ENCODE results near the gene EFEMP2. TPM values are rescaled to one million over a fixed set of nuclear protein-coding genes. Genes with fewer than 3 reads are reported as not detected.
A peak's percentile ranks its signal among the peaks of the same experiment; 100 is the strongest.

The EFEMP2 gene
- total RNA-seq, 1 donor from 2014 or later = 11.2 TPM

DNA sequence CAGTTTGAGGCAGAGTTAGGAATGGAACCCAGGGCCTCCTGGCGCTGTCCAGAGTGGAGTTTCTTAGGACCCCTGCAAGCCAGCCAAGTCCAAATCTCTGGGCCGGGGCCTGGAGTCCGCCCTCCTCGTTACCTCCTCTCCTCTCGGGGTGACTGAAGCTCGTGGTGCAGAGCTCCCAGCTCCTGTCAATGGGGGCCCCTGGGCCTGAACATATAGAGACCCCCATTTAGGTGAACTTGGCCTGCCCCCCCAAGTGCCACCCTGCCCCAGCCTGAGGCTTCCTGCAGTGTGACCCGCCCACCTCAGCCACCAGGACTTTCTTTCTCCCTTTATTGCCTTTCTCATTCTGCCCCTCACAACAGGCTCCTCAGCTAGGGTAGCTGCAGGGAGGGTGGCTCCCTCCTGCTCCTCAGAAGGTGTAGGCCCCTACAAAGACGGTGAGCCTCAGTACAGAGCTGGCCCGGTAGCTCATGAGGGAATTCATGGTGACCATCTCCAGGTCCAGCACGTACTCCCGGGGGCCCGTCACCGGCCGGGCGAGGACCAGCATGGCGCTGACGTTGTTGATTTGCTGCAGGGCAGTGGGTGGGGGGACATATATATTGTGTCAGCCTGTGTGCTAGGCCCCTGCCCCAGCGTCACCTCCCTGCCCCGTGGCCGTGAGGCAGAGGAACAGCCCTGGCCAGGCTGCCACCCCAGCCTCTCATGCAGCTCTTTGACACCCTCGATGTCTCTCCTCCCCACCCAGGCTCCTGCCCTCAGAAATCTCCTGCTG is 5.9 kb downstream of the EFEMP2 start:
- DNase-seq (ENCODE audit: low read depth in 2 of 2) = no peak

DNA sequence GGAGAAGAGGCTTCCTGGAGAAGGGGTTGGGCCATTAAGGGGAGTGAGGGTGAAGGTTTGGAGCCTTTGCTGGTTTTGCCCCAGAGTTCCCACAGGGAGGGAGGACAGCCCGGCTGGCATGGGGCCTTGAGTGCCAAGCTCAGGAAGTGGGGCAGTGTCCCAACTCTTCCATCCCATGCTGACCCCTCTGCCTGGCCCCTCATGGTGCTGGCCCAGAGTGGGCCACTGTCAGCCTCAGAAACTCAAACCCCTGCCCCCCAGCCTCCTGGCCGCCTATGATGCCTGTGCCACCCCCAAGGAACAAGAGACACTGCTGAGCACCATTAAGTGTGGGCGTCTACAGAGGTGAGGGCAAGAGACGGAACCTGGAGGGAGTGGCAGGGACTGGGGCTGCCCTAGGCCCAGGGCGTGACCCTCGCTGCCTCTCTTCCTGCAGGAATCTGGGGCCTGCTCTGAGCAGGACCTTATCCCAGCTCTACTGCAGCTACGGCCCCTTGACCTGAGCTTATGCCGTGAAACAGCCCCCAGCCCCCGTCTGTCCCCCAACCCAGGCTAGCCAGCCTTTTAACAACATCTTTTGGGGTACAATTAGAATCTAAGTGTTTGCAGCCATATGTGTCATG is 6.9 kb downstream of the EFEMP2 start:
- no peak for DNase-seq (ENCODE audit: low read depth in 2 of 2)

DNA sequence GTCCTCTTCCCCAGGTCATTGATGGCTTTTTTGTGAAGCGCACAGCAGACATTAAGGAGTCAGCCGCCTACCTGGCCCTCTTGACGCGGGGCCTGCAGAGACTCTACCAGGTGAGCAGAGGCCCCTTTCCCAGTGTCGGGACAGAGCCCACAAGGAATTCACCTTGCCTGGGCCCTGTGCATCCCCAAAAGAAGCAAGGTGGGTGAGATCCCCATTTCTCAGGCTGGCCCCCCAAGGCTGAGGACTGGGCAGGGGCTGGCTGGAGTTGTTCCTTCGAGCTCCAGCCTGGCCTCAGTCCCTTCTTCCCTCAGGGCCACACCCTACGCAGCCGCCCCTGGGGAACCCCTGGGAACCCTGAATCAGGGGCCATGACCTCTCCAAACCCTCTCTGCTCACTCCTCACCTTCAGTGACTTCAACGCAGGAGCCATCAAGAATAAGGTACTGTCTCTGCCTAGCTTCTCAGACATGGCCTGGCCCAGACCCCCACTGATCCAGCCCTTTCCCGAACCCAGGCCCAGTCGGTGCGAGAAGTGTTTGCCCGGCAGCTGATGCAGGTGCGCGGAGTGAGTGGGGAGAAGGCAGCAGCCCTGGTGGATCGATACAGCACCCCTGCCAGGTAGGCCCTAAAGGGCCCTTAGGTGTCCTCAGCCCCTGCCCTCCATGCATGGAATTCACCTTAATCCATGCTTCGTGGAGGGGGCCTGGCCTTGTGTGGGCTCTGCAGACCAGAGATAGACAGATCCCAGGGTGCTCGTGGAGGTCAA is 7.7 kb downstream of the EFEMP2 start:
- DNase-seq (ENCODE audit: low read depth in 2 of 2) = no peak

DNA sequence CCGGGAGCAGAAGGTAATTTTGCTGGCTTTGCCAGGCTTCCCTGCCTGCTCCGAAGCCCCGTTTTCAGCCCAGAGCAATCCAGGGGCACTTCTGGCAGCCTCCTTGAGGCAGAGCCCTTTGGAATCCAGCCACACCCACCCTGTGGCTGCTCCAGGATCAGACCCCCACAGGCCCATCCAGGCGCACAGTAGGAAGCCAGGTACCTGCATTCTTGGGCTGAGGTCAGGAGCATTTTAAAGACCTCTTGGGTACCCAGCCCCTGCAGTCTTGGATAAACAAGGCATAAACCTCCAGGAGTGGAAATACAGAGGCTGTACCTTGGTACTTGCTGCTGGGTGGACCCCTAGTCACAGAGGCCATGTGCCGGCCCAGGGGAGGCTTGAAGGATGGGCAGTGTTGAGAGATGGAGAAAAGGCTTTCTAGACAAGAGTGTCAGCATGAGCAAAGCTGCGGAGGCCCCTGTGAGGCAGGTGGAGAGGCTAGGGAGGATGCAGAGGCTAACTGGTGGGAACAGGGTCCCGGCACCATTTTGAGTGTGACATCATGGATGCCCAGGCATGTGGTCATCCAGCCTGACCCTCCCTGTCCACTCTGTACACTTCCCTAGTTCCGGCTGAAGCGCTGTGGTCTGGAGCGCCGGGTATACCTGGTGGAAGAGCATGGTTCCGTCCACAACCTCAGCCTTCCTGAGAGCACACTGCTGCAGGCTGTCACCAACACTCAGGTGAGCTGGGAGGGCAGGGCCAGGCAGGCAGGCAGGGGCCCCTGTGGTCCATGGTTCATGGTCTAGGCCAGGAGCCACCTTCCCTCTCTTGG is 8.5 kb downstream of the EFEMP2 start:
- no peak for DNase-seq (ENCODE audit: low read depth in 2 of 2)

DNA sequence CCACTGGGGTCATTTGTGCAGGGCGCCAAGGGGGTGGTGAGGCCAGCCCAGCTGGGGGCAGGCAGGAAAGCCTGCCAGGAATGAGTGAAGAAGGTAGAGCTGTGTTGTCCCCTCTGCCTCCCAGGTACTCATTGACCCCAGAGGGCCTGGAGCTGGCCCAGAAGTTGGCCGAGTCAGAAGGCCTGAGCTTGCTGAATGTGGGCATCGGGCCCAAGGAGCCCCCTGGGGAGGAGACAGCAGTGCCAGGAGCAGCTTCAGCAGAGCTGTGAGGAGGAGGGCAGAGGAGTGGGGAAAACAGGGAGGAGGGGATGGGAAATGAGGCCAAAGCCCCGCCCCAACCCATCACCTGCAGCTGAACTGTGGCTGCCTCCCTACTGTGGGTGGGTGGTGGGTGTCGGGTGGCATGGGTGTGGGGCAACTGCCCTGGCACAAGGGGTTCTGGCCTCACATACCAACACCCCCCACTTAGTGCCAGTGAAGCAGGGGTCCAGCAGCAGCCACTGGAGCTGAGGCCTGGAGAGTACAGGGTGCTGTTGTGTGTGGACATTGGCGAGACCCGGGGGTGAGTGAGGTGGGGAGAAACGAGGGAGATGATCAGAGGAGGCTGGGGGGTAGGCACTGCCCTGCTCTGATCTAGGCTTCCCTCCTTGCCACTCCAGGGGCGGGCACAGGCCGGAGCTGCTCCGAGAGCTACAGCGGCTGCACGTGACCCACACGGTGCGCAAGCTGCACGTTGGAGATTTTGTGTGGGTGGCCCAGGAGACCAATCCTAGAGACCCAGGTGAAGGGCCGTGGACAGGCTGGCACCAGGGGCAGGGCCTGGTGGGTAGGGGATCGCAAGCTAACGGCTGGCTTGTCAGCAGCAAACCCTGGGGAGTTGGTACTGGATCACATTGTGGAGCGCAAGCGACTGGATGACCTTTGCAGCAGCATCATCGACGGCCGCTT is 9.4 kb downstream of the EFEMP2 start:
- DNase-seq (ENCODE audit: low read depth in 2 of 2) = no peak

DNA sequence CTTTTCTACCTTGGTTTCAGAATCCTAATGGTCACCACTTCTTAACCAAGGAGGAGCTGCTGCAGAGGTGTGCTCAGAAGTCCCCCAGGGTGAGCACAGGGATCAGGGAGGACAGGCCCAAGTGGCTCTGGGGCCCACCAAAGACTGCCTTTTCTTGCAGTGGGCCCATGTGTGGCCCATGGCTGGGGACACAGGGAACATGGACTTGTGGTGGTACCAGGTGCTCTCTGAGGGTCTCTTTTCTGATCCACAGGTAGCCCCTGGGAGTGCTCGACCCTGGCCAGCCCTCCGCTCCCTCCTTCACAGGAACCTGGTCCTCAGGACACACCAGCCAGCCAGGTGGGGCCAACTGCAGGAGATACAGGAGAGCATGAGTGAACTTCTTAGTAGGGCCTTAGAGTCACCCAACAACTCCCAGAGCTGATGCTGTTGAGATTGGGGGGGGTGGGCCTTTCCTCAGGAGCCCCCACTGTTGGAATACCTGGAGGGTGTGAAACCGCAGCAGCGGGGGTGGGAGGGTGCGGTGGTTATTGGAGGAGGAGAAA is 10.3 kb downstream of the EFEMP2 start:
- no peak for DNase-seq (ENCODE audit: low read depth in 2 of 2)

DNA sequence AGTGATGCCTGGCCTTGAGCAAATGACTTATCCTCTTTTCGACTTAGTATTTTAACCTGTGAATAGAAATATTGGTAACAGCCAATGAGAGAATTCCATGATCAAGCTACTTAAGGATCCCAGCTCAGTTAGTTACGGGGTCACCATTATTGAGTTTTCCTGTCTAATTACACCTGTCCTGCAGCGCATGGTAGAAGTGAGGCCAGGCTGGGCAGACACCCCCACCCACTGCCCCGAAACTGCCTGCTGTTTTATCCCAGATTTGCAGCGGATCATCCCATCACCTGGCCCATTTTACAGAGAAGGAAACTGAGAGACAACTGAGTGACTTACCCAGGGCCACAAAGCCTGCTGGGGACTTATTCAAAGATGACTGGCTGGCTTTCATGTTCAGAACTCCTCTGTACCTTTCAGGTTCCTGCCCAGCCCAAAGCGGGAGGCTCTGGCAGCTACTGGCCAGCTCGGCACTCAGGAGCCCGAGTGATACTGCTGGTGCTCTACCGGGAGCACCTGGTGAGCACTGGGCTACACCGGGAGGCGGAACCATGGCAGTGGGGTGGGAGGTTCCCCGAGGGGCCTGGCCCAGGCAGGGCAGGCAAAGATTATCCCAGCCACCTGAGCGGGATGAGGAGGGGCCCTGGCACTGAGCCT is 10.9 kb downstream of the EFEMP2 start:
- DNase-seq (ENCODE audit: low read depth in 2 of 2) = no peak

DNA sequence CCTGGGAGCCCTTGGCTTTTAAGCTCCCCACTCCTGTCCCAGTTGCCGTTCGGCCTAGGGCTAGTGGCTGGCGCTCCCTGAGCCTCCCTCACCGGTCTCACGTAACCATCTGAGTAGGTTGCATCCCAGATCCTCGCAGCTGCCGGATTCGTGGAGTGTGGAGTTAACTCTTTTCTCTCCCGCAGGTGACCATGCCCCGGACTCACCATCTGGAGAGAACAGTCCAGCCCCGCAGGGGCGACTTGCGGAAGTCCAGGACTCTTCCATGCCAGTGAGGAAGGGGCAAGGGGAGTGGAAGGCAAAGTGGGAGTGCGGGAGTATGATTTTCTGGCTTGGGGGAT is 11.5 kb downstream of the EFEMP2 start:
- DNase-seq (ENCODE audit: low read depth in 2 of 2) = no peak

DNA sequence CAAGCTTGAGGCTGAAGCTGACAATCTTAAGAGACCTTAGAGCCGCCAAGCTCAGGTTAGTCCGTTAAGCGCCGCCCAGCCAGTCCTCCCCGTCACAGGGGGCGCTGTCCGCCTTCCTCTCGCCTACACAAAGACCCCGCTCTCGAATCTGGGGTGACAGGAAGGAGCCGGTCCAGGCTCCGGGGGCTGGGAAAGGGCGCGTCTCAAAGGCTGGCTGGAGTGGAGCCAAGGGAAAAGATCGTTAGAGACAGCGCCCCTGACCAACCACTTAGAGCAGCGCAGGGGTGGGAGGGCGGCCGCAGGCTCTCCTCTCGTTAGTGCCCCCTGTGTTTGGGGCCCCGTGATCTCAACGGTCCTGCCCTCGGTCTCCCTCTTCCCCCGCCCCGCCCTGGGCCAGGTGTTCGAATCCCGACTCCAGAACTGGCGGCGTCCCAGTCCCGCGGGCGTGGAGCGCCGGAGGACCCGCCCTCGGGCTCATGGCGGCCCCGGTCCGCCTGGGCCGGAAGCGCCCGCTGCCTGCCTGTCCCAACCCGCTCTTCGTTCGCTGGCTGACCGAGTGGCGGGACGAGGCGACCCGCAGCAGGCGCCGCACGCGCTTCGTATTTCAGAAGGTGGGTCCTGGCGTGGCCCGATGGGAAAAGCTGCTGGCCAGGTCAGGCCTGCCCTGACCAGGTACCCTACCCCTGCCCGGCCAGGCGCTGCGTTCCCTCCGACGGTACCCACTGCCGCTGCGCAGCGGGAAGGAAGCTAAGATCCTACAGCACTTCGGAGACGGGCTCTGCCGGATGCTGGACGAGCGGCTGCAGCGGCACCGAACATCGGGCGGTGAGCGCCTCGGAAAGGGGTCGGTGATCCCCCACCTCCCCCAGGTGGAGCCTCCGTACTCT is 12.1 kb downstream of the EFEMP2 start, which contains the start of gene MUS81:
Gene MUS81, plus strand, starts transcription at position 156 of the 887 bp plus-strand sequence. Its CDS starts 321 bp downstream, at position 477.
- DNase-seq (ENCODE audit: low read depth in 2 of 2) = peak; percentile 91 to 98

DNA sequence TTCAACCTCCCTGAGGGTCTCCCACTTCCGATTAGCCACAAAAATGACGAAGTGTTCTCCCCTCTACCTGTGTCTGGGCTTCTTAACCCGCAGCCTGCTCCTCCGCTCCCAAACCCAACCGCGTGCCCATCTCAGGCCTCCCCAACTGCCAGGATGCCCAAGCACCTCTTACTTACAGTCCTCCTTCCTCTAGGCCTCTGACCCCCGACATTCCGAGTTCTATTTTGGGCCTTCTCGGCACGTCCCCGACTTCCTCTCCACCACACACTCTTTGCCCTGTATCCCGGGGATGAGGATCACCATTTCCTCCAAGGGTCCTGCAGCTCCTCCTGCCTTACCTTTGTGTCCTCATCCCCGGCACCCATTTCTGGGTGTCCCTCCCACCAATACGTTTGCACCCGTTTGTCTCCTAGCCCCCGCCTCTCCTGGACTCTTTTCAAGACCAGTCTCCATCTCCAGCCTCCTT is 12.8 kb downstream of the EFEMP2 start:
- no peak for DNase-seq (ENCODE audit: low read depth in 2 of 2)

DNA sequence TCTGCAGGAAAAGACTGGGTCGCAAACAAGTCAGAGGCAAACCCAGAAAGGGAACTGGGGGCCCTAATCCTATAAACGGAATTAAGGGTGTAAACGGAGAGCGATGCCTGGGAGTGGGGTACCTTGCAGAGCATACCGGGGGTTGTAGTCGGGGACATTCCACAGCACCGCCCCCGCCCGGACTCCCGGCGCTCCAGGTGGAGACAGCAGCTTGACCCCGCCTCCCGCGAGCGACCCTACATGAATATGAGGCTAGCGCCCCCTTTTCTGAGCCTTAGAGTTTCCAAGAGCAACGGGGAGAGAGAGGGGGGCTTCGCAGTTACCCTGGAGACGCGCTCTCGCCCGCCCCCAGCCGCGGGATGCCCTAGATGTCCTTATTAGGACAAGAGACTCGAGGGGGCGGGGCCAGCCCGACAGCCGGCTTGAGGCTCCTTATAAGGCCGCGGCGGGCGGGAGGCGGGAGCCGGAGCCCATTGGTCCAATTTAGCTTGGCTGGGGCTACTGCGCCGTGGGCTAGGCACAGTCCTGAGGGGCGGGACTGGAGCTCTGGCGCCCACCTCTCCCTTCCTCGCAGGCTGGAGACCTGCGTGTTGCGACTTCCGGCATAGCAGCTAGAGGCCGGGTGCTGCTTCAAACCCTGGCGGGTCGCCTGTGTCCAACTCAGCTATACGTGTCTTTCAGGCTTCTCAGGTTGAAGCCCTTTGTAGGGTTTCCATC is 13.3 kb downstream of the EFEMP2 start:
- peak; percentile 90 to 99 for DNase-seq (ENCODE audit: low read depth in 2 of 2)

DNA sequence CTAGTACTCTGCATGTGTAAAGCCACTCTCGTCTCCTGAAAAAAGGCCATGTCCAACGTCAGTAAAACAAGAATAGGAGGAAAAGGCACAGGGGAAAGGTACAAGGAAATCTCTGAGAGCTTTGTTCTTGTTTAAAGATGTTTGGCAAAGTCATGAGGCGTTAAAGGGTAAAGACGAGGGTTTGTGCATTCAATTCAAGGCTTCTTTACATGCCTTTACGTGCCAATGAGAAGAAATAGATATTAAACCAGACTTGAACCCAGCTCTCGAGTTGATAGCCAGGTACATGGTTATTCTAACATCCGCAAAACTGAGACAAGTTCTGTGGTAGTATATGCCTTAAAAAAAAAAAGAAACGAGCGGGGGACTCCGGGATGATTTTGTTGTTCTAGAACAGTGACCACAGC is 13.9 kb downstream of the EFEMP2 start:
- DNase-seq (ENCODE audit: low read depth in 2 of 2) = no peak

DNA sequence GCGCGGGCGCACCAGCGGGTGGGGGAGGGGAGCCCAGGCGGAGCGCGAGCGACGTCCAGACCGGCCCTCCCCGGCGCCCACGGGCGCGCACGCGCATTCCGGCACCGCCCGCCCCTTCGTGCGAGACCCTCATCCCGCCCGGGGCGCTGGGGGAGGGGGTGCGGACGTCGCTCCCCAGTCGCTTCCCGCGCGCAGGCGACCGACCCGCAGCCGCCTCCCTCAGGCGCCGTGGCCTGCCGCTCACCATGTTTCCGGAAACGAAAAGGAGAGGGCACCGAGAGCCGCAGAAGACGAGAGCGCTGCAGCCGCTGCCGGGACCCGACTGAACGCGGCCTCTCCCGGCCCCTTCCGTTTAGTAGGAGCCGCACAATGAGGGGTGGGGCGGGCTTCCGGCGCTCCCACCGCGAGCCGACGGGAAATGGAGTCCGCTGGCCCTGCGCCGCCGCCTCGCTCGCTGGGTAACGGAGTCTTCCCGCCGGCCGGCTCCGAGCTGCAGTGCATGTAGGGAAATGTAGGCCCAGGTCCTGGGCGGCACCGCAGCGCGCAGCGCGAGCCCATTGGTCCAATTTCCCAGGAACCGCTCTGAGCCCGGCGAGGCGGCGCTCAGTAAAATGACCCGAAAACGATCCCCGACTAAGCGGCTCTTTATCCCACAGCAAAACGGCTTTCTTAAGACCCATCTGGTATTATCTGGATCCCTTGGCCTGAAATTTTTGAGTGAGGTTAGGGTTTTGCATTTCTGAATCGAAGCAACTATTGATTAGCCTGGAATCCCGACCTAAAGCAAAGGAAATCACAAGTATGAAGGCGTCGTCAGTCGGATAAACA is 14.5 kb downstream of the EFEMP2 start, which contains the start of gene CFL1:
Gene CFL1, minus strand, starts transcription at position 328 of the 828 bp plus-strand sequence. Its CDS starts 81 bp downstream, at position 247.
- DNase-seq (ENCODE audit: low read depth in 2 of 2) = peak; percentile 93 to 99

DNA sequence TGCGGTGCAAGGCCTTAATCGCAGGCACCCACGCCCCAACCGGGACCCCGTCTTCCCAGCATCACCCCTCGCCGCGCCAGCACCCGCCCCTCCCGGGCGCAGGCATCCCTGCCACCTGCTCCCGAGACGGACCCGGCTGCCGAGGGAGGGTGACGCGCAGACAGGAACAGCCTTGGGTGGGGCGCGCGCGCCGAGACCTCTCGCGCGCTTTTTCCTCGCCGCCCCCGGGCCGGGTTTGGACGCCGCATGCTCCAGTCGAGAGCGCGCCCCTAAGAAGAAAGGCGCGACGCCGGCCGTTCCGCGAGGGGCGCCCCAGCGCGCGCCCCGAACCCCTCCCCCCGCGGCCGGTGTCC is 15.1 kb downstream of the EFEMP2 start:
- DNase-seq (ENCODE audit: low read depth in 2 of 2) = peak in 1 of 2 donors; percentile 24

DNA sequence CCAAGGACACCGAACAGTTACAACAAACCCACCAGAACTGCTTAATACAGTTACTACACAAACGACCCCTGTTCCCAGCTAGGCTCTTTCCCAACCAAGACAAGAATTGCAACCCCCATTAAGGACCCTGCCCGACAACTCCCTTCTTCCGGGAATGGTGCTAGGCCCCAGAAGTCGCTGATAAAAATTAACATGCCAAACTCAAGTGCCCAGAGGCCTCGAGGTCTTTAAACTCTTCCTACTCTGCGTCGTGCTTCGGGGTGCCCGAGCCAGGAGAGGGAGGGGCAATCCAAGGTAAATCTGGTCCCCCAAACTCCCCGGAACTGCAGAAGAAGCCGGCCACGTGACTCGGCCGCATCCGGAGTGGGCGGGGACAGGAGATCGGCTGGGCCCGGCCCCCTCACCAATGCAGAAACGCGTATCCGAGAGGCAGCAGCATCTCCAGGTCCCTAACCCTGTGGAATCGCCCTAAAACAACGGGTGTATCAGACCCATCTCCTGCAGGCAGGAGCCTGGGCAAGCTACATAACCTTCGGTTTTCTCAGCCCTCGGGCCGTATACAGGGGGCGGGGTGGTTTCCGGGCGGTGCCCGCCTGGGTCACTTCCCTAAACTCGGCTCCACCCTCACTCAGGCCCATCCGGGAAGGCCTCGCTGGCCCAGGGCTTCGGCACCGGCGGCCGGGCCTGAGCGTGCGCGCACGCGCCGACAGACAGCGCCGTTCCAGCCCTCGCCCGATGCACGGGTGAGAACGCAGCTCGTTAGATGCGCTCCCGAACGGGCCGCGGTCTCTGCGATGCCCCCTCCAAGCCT is 15.7 kb downstream of the EFEMP2 start:
- DNase-seq (ENCODE audit: low read depth in 2 of 2) = peak in 1 of 2 donors; percentile 60

DNA sequence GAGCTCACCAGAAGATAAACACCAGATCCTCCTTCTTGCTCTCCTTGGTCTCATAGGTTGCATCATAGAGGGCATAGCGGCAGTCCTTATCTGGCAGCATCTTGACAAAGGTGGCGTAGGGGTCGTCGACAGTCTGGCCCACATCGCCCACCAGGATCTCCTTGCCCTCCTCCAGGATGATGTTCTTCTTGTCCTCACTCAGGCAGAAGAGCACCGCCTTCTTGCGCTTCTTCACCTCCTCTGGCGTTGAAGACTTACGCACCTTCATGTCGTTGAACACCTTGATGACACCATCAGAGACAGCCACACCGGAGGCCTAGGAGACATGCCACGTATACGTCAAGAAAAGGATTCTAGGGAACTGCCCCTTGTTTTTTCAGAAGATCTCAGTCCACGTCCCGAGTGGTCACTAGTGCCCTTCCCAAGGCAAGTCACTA is 16.7 kb downstream of the EFEMP2 start:
- no peak for DNase-seq (ENCODE audit: low read depth in 2 of 2)

Measured in dermis microvascular lymphatic vessel endothelial cell (primary cell).